H1 (cell line): ENCODE results near the gene XK. TPM values are rescaled to one million over a fixed set of nuclear protein-coding genes. Genes with fewer than 3 reads are reported as not detected.

Source experiments
- KDM1A ChIP-seq: fragments of 200-600, 300-600 bp; sonication (generic); IDR thresholded peaks from 2 replicates; pipeline ENCODE4 v1.7.1; 2016; ENCODE audit warnings: mild to moderate bottlenecking, low read length, borderline replicate concordance
- POLR2A ChIP-seq, 2 experiments: IDR thresholded peaks; 1 replicate in 1 of 2; 2 replicates in 1 of 2; pipeline ENCODE4 v1.6.1; 2011; ENCODE audit warnings: low read depth in 2 of 2, low read length in 2 of 2, mild to moderate bottlenecking in 2 of 2; ENCODE audit errors: control extremely low read depth in 1 of 2
- RBBP5 ChIP-seq: IDR thresholded peaks from 2 replicates; pipeline ENCODE4 v1.7.1; 2012; ENCODE audit warnings: low read depth, mild to moderate bottlenecking, inconsistent platforms, low read length, moderate library complexity, borderline replicate concordance
- RXRA ChIP-seq: IDR thresholded peaks from 2 replicates; pipeline ENCODE4 v1.6.1; 2011; ENCODE audit warnings: low read depth, mild to moderate bottlenecking, low read length, moderate library complexity; ENCODE audit not compliant: insufficient read depth
- SRF ChIP-seq: IDR thresholded peaks from 2 replicates; pipeline ENCODE4 v1.6.1; 2011; ENCODE audit warnings: mild to moderate bottlenecking, low read depth, low read length, moderate library complexity
- TAF1 ChIP-seq: IDR thresholded peaks from 2 replicates; pipeline ENCODE4 v1.6.1; 2011; ENCODE audit warnings: mild to moderate bottlenecking, low read depth, low read length
- polyA plus RNA-seq, 7 experiments: library from polyadenylated mRNA; depleted of rRNA in 3 of 7; stranded (reverse) in 5 of 7; unstranded in 2 of 7; fragments of >200 nt in 5 of 7; fragments of 200-250 nt in 2 of 7; gene quantifications; 1 replicate in 5 of 7; 2 replicates in 1 of 7; 4 replicates in 1 of 7; pipeline versions ENCODE4 v1.2.1 to v1.2.3, GENCODE V29; 2011 to 2013; ENCODE audit warnings: missing spikeins in 2 of 7, mixed read lengths in 2 of 7
- total RNA-seq: library from RNA; stranded (reverse); fragmentation: NEBNext Ultra II Directional; extraction: Animal tissue kit (Norgen Biotek cat#: 25700); gene quantifications from 2 replicates; pipeline ENCODE4 v1.2.1, GENCODE V29; 2021

XK gene
- total and polyA plus RNA-seq, 2 of the 8 experiments (the other 6 are each of a cell fraction or from before 2014, with no cell fraction given), result 0.76 to 0.84 TPM

GRCh38 chrX:37653397-37654085 lies 32.0 kb upstream of the XK start (continued):
- TF ChIP-seq SRF (no peak), RXRA (no peak), TAF1 (no peak), RBBP5 (no peak), POLR2A (IDR thresholded peaks at IDR 0.05; ENCODE audit: control extremely low read depth in 1 of 2, low read depth in 2 of 2, low read length in 2 of 2) (no peak), KDM1A (no peak)
- TF ChIP-seq, all 59 proteins: peak for 0
